ENCODE data around the gene LMAN1. TPM values are rescaled to one million over a fixed set of nuclear protein-coding genes. Genes with fewer than 3 reads are reported as not detected.

LMAN1 gene
- total and polyA plus RNA-seq, 2 of the 13 experiments (the other 11 are each of a cell fraction or from before 2014, with no cell fraction given): 127 to 131 TPM

- CTCF ChIA-PET (ENCODE audit: low intra/inter-chr PET ratio, low total read pairs): no interaction called here
- POLR2A ChIA-PET: no interaction called here
- WGBS (ENCODE audit: low lambda C conversion rate): 0% methylated on average over 1 of the region's 1 CpG
- no peaks in the 10 kb centered on the region for H3K79me2 ChIP-seq (ENCODE audit: insufficient read depth, low read length)
- DNase-seq (ENCODE audit: low spot score) (no peak), ATAC-seq (no peak), FAIRE-seq (no peak)
- no peak overlapping the region for H2AFZ ChIP-seq (ENCODE audit: low read length)
- no peak overlapping the region for H3K4me3 ChIP-seq (replicated peaks in 1 of 3; ENCODE audit: insufficient read depth in 1 of 3, low read depth in 2 of 3, low read length in 3 of 3)
- H3K36me3 ChIP-seq (replicated peaks in 1 of 2; ENCODE audit: control insufficient read depth in 1 of 2, insufficient read depth in 2 of 2, low read length in 2 of 2): no peaks in the 10 kb centered on the region
- no TSS peak for BruUV-seq (replicated peaks)
- intact Hi-C loops (cut with micrococcal nuclease; ENCODE audit: unreplicated experiment) (no loop called here), in situ Hi-C loops (cut with HindIII; ENCODE audit: extremely low pct_ligation_motif_present, low pct_unique_long_range_greater_than_20kb) (no loop called here)
- H3K4me2 ChIP-seq (ENCODE audit: low read depth, low read length): no peak overlapping the region
- no peak overlapping the region for H3K27ac ChIP-seq (ENCODE audit: extremely low read length, insufficient read depth, low read length)
- H4K20me1 ChIP-seq (ENCODE audit: insufficient read depth, low read length): no peaks in the 10 kb centered on the region
- H3K27me3 ChIP-seq (ENCODE audit: control insufficient read depth in 1 of 2, insufficient read depth in 2 of 2, low read length in 2 of 2): peaks cover 0 to 53% of the 10 kb centered on the region in 2 experiments; a peak in 4 of 5 replicates
- no peaks in the 10 kb centered on the region for H3K4me1 ChIP-seq (ENCODE audit: insufficient read depth, low read length)
- H3K9me3 ChIP-seq (ENCODE audit: low read length): no peaks in the 10 kb centered on the region
- H3K9ac ChIP-seq (ENCODE audit: insufficient read depth, low read depth, low read length): no peak overlapping the region
- TF ChIP-seq ZZZ3 (CRISPR knock-in tag; IDR thresholded peaks at IDR 0.05; ENCODE audit: borderline replicate concordance) (no peak), ZNF574 (CRISPR knock-in tag; IDR thresholded peaks at IDR 0.05) (no peak), IRX3 (CRISPR knock-in tag; IDR thresholded peaks at IDR 0.05; ENCODE audit: borderline replicate concordance, low read depth) (no peak), DZIP1 (CRISPR knock-in tag; IDR thresholded peaks at IDR 0.05) (no peak), HDAC6 (IDR thresholded peaks at IDR 0.05; ENCODE audit: low read depth, low read length) (no peak), ZNF777 (CRISPR knock-in tag; IDR thresholded peaks at IDR 0.05) (no peak), HMGXB3 (CRISPR knock-in tag; IDR thresholded peaks at IDR 0.05; ENCODE audit: borderline replicate concordance) (no peak), PRDM15 (CRISPR knock-in tag; IDR thresholded peaks at IDR 0.05) (no peak)
Measured at GRCh38 chr18:59279722-59280121, 79.3 kb downstream of the LMAN1 start.
